Measurements from ENCODE around the gene ALDH1B1. TPM values are rescaled to one million over a fixed set of nuclear protein-coding genes. Genes with fewer than 3 reads are reported as not detected.
A peak's percentile ranks its signal among the peaks of the same experiment; 100 is the strongest.

ALDH1B1 gene
- total and polyA plus RNA-seq, 9 of the 15 experiments (the other 6 are each of a cell fraction or from before 2014, with no cell fraction given), result 8.6 to 46.5 (median 30.8) TPM

DNA sequence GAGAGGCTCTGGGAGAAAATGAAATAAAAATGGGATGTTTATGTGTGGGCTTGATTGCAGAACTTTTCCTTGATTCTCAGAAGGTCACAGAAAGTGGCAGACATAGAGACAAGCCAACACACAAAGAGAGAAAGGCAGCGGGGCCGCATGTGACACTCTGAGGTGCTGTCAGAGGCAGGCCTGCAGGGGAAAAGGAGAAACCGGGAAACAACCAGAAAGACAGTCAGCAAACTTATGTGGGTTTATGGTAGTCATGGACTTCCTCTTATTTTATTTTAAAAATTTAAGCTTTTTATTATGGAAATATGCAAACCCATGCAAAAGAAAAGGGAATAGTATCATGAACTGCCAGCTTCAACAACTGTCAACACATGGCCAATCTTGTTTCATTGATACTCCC, 48.0 kb downstream of the ALDH1B1 start (continued):
- TF ChIP-seq, protein P1, sequence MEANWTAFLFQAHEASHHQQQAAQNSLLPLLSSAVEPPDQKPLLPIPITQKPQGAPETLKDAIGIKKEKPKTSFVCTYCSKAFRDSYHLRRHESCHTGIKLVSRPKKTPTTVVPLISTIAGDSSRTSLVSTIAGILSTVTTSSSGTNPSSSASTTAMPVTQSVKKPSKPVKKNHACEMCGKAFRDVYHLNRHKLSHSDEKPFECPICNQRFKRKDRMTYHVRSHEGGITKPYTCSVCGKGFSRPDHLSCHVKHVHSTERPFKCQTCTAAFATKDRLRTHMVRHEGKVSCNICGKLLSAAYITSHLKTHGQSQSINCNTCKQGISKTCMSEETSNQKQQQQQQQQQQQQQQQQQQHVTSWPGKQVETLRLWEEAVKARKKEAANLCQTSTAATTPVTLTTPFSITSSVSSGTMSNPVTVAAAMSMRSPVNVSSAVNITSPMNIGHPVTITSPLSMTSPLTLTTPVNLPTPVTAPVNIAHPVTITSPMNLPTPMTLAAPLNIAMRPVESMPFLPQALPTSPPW (CRISPR knock-in tag; IDR thresholded peaks at IDR 0.05), result no peak

GRCh38 chr9:38441347-38442085, 49.0 kb downstream of the ALDH1B1 start:
- WGBS (ENCODE audit: insufficient coverage, low coverage, missing lambda C conversion rate), result 0% methylated on average over 8 of the region's 8 CpGs
- Histone ChIP-seq H3K79me2 (ENCODE audit: control insufficient read depth, insufficient read depth, low read length) (no peaks in the 10 kb centered on the region), H3K9me3 (replicated peaks; ENCODE audit: control insufficient read depth, insufficient read depth, low read depth, low read length) (no peaks in the 10 kb centered on the region), H3K9ac (ENCODE audit: insufficient read depth in 1 of 2, low read depth in 2 of 2, low read length in 2 of 2) (no peak overlapping the region), H3K27me3 (ENCODE audit: control insufficient read depth in 2 of 2, insufficient read depth in 2 of 2, low read length in 2 of 2) (peaks cover 0 to 30% of the 10 kb centered on the region in 2 experiments; a peak in 3 of 5 replicates), H4K20me1 (replicated peaks; ENCODE audit: control insufficient read depth, insufficient read depth, low read length) (0 out of 2 replicates have a peak, but pooled peaks cover 2% of the 10 kb centered on the region), H3K4me2 (ENCODE audit: insufficient read depth, low read length) (no peak overlapping the region), H3K36me3 (ENCODE audit: control insufficient read depth, insufficient read depth, low read length) (no peaks in the 10 kb centered on the region), H2AFZ (ENCODE audit: low read depth, low read length) (no peak overlapping the region), H3K9me1 (ENCODE audit: control insufficient read depth, insufficient read depth, low read length) (no peaks in the 10 kb centered on the region), H3K4me1 (replicated peaks in 1 of 2; ENCODE audit: control insufficient read depth in 2 of 2, insufficient read depth in 2 of 2, low read length in 2 of 2) (no peaks in the 10 kb centered on the region), H3K4me3 (no peak overlapping the region), H3K27ac (ENCODE audit: extremely low read depth, low read depth, low read length) (no peak overlapping the region)
- no TSS peak for BruUV-seq (replicated peaks)
- ATAC-seq (no peak), DNase-seq (ENCODE audit: extremely low read depth in 1 of 4, low spot score in 3 of 4) (no peak), FAIRE-seq (no peak)
- POLR2A ChIA-PET, result interaction anchor here (1.0 kb wide), 1 partner anchor 9 kb away, joined by 3 read pairs; no protein-coding TSS in a partner anchor
- CTCF ChIA-PET (ENCODE audit: low intra/inter-chr PET ratio), result no interaction called here
- in situ Hi-C loops (cut with MboI) (no loop called here), intact Hi-C loops (cut with micrococcal nuclease) (no loop called here)
- TF ChIP-seq ZNF511 (CRISPR knock-in tag; IDR thresholded peaks at IDR 0.05), result no peak
- peak; percentile 72 for TF ChIP-seq RBM25 (IDR thresholded peaks at IDR 0.05; ENCODE audit: low read depth, low read length, severe bottlenecking)
